Measurements from ENCODE around the gene C2orf49.

DNA sequence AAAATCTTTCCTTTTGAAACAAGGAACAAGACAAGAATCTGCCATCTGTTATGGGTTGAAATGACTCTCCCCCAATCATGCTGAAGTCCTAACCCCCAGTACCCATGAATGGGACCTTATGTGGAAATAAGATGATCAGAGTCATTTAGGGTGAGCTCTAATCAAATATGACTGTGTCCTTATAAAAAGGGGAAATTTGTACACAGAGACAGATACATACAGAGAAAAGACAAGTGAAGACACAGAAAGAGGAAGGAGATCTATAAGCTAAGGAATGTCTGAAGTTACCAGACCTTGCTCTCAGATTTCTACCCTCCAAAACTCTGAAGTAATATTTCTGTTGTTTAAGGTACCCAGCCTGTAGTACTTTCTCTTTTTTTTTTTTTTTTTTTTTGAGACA, 23.5 kb upstream of the C2orf49 start:
- no peak for TF ChIP-seq POLR2AphosphoS5 (IDR thresholded peaks at IDR 0.05)
- TF ChIP-seq, protein P1, sequence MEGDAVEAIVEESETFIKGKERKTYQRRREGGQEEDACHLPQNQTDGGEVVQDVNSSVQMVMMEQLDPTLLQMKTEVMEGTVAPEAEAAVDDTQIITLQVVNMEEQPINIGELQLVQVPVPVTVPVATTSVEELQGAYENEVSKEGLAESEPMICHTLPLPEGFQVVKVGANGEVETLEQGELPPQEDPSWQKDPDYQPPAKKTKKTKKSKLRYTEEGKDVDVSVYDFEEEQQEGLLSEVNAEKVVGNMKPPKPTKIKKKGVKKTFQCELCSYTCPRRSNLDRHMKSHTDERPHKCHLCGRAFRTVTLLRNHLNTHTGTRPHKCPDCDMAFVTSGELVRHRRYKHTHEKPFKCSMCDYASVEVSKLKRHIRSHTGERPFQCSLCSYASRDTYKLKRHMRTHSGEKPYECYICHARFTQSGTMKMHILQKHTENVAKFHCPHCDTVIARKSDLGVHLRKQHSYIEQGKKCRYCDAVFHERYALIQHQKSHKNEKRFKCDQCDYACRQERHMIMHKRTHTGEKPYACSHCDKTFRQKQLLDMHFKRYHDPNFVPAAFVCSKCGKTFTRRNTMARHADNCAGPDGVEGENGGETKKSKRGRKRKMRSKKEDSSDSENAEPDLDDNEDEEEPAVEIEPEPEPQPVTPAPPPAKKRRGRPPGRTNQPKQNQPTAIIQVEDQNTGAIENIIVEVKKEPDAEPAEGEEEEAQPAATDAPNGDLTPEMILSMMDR (IDR thresholded peaks at IDR 0.05), result no peak
- no peak for TF ChIP-seq POLR2A (IDR thresholded peaks at IDR 0.05)
